Rectal smooth muscle tissue (tissue), 1 donor: ENCODE results near the gene COPS7A.
A peak's percentile ranks its signal among the peaks of the same experiment; 100 is the strongest.

Experiments used
- H3K27ac ChIP-seq: one replicate; pipeline ENCODE4 v1.7.0; 2013; ENCODE audit warnings: low read depth, low read length, inconsistent platforms
- H3K27me3 ChIP-seq: one replicate; pipeline ENCODE4 v1.7.0; 2013; ENCODE audit warnings: low read length; ENCODE audit not compliant: control insufficient read depth, insufficient read depth
- H3K36me3 ChIP-seq: one replicate; pipeline ENCODE4 v1.7.0; 2013; ENCODE audit warnings: low read length; ENCODE audit not compliant: control insufficient read depth, insufficient read depth
- H3K4me1 ChIP-seq: one replicate; pipeline ENCODE4 v1.7.0; 2013; ENCODE audit warnings: low read length; ENCODE audit not compliant: control insufficient read depth, insufficient read depth
- H3K4me3 ChIP-seq: one replicate; pipeline ENCODE4 v1.7.0; 2013; ENCODE audit warnings: low read length
- H3K9ac ChIP-seq: one replicate; pipeline ENCODE4 v1.7.0; 2013; ENCODE audit warnings: low read length

Gene COPS7A

GRCh38 chr12:6769666-6770065 is 45.8 kb downstream of the COPS7A start:
- H3K36me3 ChIP-seq = no peaks in the 10 kb centered on the region
- H3K27ac ChIP-seq = no peak overlapping the region
- peaks cover 2% of the 10 kb centered on the region for H3K27me3 ChIP-seq
- peaks cover 30% of the 10 kb centered on the region for H3K4me1 ChIP-seq
- no peak overlapping the region for H3K4me3 ChIP-seq
- no peak overlapping the region for H3K9ac ChIP-seq

GRCh38 chr12:6770094-6770493 is 46.2 kb downstream of the COPS7A start:
- H3K27ac ChIP-seq = no peak overlapping the region

GRCh38 chr12:6770600-6770999 is 46.8 kb downstream of the COPS7A start:
- H3K4me1 ChIP-seq = peaks cover 22% of the 10 kb centered on the region
- H3K27ac ChIP-seq = no peak overlapping the region
- H3K27me3 ChIP-seq = peaks cover 2% of the 10 kb centered on the region
- H3K36me3 ChIP-seq = no peaks in the 10 kb centered on the region
- no peak overlapping the region for H3K4me3 ChIP-seq
- no peak overlapping the region for H3K9ac ChIP-seq

More at GRCh38 chr12:6770094-6770493, 46.2 kb downstream of the COPS7A start:
- Histone ChIP-seq H3K9ac (no peak overlapping the region), H3K4me1 (peaks cover 26% of the 10 kb centered on the region), H3K4me3 (no peak overlapping the region), H3K36me3 (no peaks in the 10 kb centered on the region), H3K27me3 (peaks cover 2% of the 10 kb centered on the region)

GRCh38 chr12:6771091-6771495 is 47.2 kb downstream of the COPS7A start:
- Histone ChIP-seq H3K4me1 (peaks cover 18% of the 10 kb centered on the region), H3K36me3 (no peaks in the 10 kb centered on the region), H3K9ac (no peak overlapping the region), H3K27me3 (peaks cover 2% of the 10 kb centered on the region), H3K27ac (no peak overlapping the region), H3K4me3 (no peak overlapping the region)

- Histone ChIP-seq H3K9ac (no peak overlapping the region), H3K27me3 (peaks cover 2% of the 10 kb centered on the region), H3K27ac (peak overlapping the region; percentile 11), H3K4me1 (peaks cover 18% of the 10 kb centered on the region), H3K36me3 (no peaks in the 10 kb centered on the region), H3K4me3 (no peak overlapping the region)
Measured at GRCh38 chr12:6771509-6772330, 47.9 kb downstream of the COPS7A start.

GRCh38 chr12:6772331-6772695 is 48.5 kb downstream of the COPS7A start, which contains the start of gene LAG3:
Gene LAG3, plus strand, starts transcription at chr12:6772520. Its CDS starts 333 bp downstream, at chr12:6772853.
- Histone ChIP-seq H3K27me3 (peaks cover 2% of the 10 kb centered on the region), H3K4me1 (peaks cover 18% of the 10 kb centered on the region), H3K4me3 (peak within 1 kb of the TSS; percentile 44), H3K27ac (peak within 1 kb of the TSS; percentile 11), H3K9ac (no peak within 1 kb of the TSS), H3K36me3 (no peaks in the 10 kb centered on the region)

- no peak overlapping the region for H3K27ac ChIP-seq
- no peaks in the 10 kb centered on the region for H3K36me3 ChIP-seq
- H3K4me3 ChIP-seq = peak overlapping the region; percentile 44
- H3K9ac ChIP-seq = no peak overlapping the region
- peaks cover 2% of the 10 kb centered on the region for H3K27me3 ChIP-seq
- H3K4me1 ChIP-seq = peaks cover 22% of the 10 kb centered on the region
Measured at GRCh38 chr12:6772726-6773589, 49.1 kb downstream of the COPS7A start.

GRCh38 chr12:6773590-6774351 is 49.9 kb downstream of the COPS7A start:
- Histone ChIP-seq H3K4me3 (peak overlapping the region; percentile 44), H3K9ac (no peak overlapping the region), H3K36me3 (no peaks in the 10 kb centered on the region), H3K27me3 (peaks cover 2% of the 10 kb centered on the region), H3K27ac (no peak overlapping the region), H3K4me1 (peaks cover 14% of the 10 kb centered on the region)

- H3K9ac ChIP-seq = no peak overlapping the region
- H3K27ac ChIP-seq = no peak overlapping the region
- H3K36me3 ChIP-seq = no peaks in the 10 kb centered on the region
- peaks cover 2% of the 10 kb centered on the region for H3K27me3 ChIP-seq
- peaks cover 10% of the 10 kb centered on the region for H3K4me1 ChIP-seq
- no peak overlapping the region for H3K4me3 ChIP-seq
Measured at GRCh38 chr12:6774499-6775062, 50.7 kb downstream of the COPS7A start.

- Histone ChIP-seq H3K4me3 (peak overlapping the region; percentile 10), H3K9ac (no peak overlapping the region), H3K27ac (no peak overlapping the region), H3K36me3 (no peaks in the 10 kb centered on the region), H3K4me1 (peaks cover 8% of the 10 kb centered on the region), H3K27me3 (peaks cover 2% of the 10 kb centered on the region)
Measured at GRCh38 chr12:6775185-6776174, 51.6 kb downstream of the COPS7A start.

GRCh38 chr12:6777386-6777785 is 53.5 kb downstream of the COPS7A start:
- H3K27ac ChIP-seq = peak overlapping the region; percentile 93
- no peak overlapping the region for H3K9ac ChIP-seq
- H3K4me3 ChIP-seq = peak overlapping the region; percentile 69
- peaks cover 8% of the 10 kb centered on the region for H3K4me1 ChIP-seq
- peaks cover 2% of the 10 kb centered on the region for H3K27me3 ChIP-seq
- H3K36me3 ChIP-seq = no peaks in the 10 kb centered on the region
